HG03280 (cell line): ENCODE results near the gene ZFPM1.

Source experiments
- ATAC-seq: cut with Tn5 transposase; IDR thresholded peaks from one replicate; pipeline ENCODE4 v1.9.1; 2021; ENCODE audit warnings: mild to moderate bottlenecking, moderate library complexity; ENCODE audit not compliant: unreplicated experiment

Gene ZFPM1

GRCh38 chr16:88448461-88449266 lies 4.4 kb upstream of the ZFPM1 start:
- ATAC-seq = no peak

GRCh38 chr16:88449267-88449561 lies 3.9 kb upstream of the ZFPM1 start:
- no peak for ATAC-seq

GRCh38 chr16:88451586-88452481 lies 1.2 kb upstream of the ZFPM1 start:
- ATAC-seq = no peak

GRCh38 chr16:88452482-88453216 lies 431 bp upstream of the ZFPM1 start:
- ATAC-seq = peak; percentile 68

- no peak for ATAC-seq
Measured at GRCh38 chr16:88453611-88454522, 787 bp downstream of the ZFPM1 start.

- no peak for ATAC-seq
Measured at GRCh38 chr16:88454523-88454947, 1.5 kb downstream of the ZFPM1 start.

- ATAC-seq = peak; percentile 18
Measured at GRCh38 chr16:88455610-88456355, 2.7 kb downstream of the ZFPM1 start.

- no peak for ATAC-seq
Measured at GRCh38 chr16:88456356-88457292, 3.5 kb downstream of the ZFPM1 start.

- ATAC-seq = no peak
Measured at GRCh38 chr16:88458039-88458772, 5.1 kb downstream of the ZFPM1 start.

GRCh38 chr16:88458773-88459235 lies 5.7 kb downstream of the ZFPM1 start:
- no peak for ATAC-seq

- no peak for ATAC-seq
Measured at GRCh38 chr16:88459366-88460073, 6.4 kb downstream of the ZFPM1 start.

GRCh38 chr16:88460496-88461330 lies 7.6 kb downstream of the ZFPM1 start:
- ATAC-seq = no peak

- no peak for ATAC-seq
Measured at GRCh38 chr16:88461331-88462269, 8.5 kb downstream of the ZFPM1 start.

- ATAC-seq = no peak
Measured at GRCh38 chr16:88462396-88462795, 9.3 kb downstream of the ZFPM1 start.

- no peak for ATAC-seq
Measured at GRCh38 chr16:88463411-88463810, 10.3 kb downstream of the ZFPM1 start.
